BLaER1 (cell line): Measurements from ENCODE around the gene TAF1C.
"Not testable (repeated sequence)": the region's sequence is repeated elsewhere in the genome, so short reads cannot be mapped to it uniquely, and the experiment has no call there.

Experiments
- H3K27ac ChIP-seq: shearing (Covaris generic); formaldehyde crosslinking; 2 replicates; pipeline ENCODE4 v1.8.1; 2022
- H3K27me3 ChIP-seq: shearing (Covaris generic); formaldehyde crosslinking; 2 replicates; pipeline ENCODE4 v1.8.1; 2022
- H3K36me3 ChIP-seq: shearing (Covaris generic); formaldehyde crosslinking; 2 replicates; pipeline ENCODE4 v1.8.1; 2022
- H3K4me1 ChIP-seq: shearing (Covaris generic); formaldehyde crosslinking; 2 replicates; pipeline ENCODE4 v1.8.1; 2022
- H3K4me2 ChIP-seq: shearing (Covaris generic); formaldehyde crosslinking; 2 replicates; pipeline ENCODE4 v1.8.1; 2022
- H3K4me3 ChIP-seq: shearing (Covaris generic); formaldehyde crosslinking; 2 replicates; pipeline ENCODE4 v1.8.1; 2022
- H3K9ac ChIP-seq: shearing (Covaris generic); formaldehyde crosslinking; 2 replicates; pipeline ENCODE4 v1.8.1; 2022
- H3K9me3 ChIP-seq: shearing (Covaris generic); formaldehyde crosslinking; 2 replicates; pipeline ENCODE4 v1.8.1; 2022
- H4K20me1 ChIP-seq: shearing (Covaris generic); formaldehyde crosslinking; 2 replicates; pipeline ENCODE4 v1.8.1; 2022
- Cebpa-rat ChIP-seq: shearing (Covaris generic); IDR thresholded peaks from 2 replicates; pipeline ENCODE4 v1.8.1; 2022

Gene TAF1C

DNA sequence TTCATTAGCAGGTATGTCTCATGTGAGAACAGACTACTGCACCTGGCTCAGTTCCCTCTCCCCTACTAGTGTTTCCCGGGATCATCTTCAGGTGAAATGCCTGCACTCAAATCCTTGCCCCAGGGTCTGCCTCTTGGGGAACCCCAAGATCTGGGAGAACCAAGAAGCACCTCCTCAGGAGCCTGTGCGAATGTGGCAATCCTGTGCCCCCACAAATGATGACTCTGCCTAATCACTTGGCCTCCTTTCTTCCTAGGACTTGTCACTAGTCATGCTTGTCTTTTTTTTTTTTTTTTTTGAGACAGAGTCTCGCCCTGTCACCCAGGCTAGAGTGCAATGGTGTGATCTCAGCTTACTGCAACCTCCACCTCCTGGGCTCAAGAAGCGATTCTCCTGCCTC is 25.8 kb upstream of the TAF1C start:
- Histone ChIP-seq H3K9me3 (peaks cover 28% of the 10 kb centered on the region), H3K27me3 (no peaks in the 10 kb centered on the region), H3K36me3 (no peaks in the 10 kb centered on the region), H3K4me2 (no peak overlapping the region), H3K4me1 (peaks cover 24% of the 10 kb centered on the region), H3K4me3 (no peak overlapping the region), H4K20me1 (no peaks in the 10 kb centered on the region), H3K9ac (no peak overlapping the region), H3K27ac (no peak overlapping the region)
- no peak for TF ChIP-seq Cebpa-rat

- H3K9me3 ChIP-seq = peaks cover 28% of the 10 kb centered on the region
- no peak overlapping the region for H3K4me3 ChIP-seq
- H3K27me3 ChIP-seq = no peaks in the 10 kb centered on the region
- TF ChIP-seq Cebpa-rat = no peak
- no peaks in the 10 kb centered on the region for H3K36me3 ChIP-seq
- no peak overlapping the region for H3K9ac ChIP-seq
- peaks cover 24% of the 10 kb centered on the region for H3K4me1 ChIP-seq
- H3K4me2 ChIP-seq = no peak overlapping the region
- H3K27ac ChIP-seq = no peak overlapping the region
- H4K20me1 ChIP-seq = no peaks in the 10 kb centered on the region
Measured at GRCh38 chr16:84212154-84212553, 25.3 kb upstream of the TAF1C start.

- Histone ChIP-seq H3K27me3 (no peaks in the 10 kb centered on the region), H3K9ac (no peak overlapping the region), H3K36me3 (no peaks in the 10 kb centered on the region), H4K20me1 (no peaks in the 10 kb centered on the region), H3K27ac (no peak overlapping the region), H3K4me3 (no peak overlapping the region), H3K9me3 (peaks cover 28% of the 10 kb centered on the region), H3K4me2 (no peak overlapping the region), H3K4me1 (peaks cover 22% of the 10 kb centered on the region)
- TF ChIP-seq Cebpa-rat = no peak
Measured at GRCh38 chr16:84209989-84210388, 23.1 kb upstream of the TAF1C start.

GRCh38 chr16:84207879-84208278 is 21.0 kb upstream of the TAF1C start:
- peaks cover 13% of the 10 kb centered on the region for H3K4me1 ChIP-seq
- H3K4me2 ChIP-seq = peak overlapping the region; percentile 18; the same call in 1 of the 2 replicates
- peaks cover 28% of the 10 kb centered on the region for H3K9me3 ChIP-seq
- H3K36me3 ChIP-seq = no peaks in the 10 kb centered on the region
- no peak overlapping the region for H3K27ac ChIP-seq
- H4K20me1 ChIP-seq = no peaks in the 10 kb centered on the region
- no peaks in the 10 kb centered on the region for H3K27me3 ChIP-seq
- no peak overlapping the region for H3K4me3 ChIP-seq
- no peak overlapping the region for H3K9ac ChIP-seq
- no peak for TF ChIP-seq Cebpa-rat

- Histone ChIP-seq H3K27me3 (no peaks in the 10 kb centered on the region), H3K4me1 (peaks cover 13% of the 10 kb centered on the region), H3K9me3 (peaks cover 28% of the 10 kb centered on the region), H3K9ac (no peak overlapping the region), H4K20me1 (no peaks in the 10 kb centered on the region), H3K4me3 (no peak overlapping the region), H3K27ac (no peak overlapping the region), H3K36me3 (no peaks in the 10 kb centered on the region), H3K4me2 (no peak overlapping the region)
- no peak for TF ChIP-seq Cebpa-rat
Measured at GRCh38 chr16:84207251-84207650, 20.4 kb upstream of the TAF1C start.

GRCh38 chr16:84205976-84206691 is 19.3 kb upstream of the TAF1C start:
- no peak for TF ChIP-seq Cebpa-rat
- Histone ChIP-seq H3K9ac (no peak overlapping the region), H3K4me1 (peaks cover 13% of the 10 kb centered on the region), H3K36me3 (no peaks in the 10 kb centered on the region), H3K4me2 (no peak overlapping the region), H4K20me1 (no peaks in the 10 kb centered on the region), H3K4me3 (no peak overlapping the region), H3K9me3 (peaks cover 28% of the 10 kb centered on the region), H3K27me3 (no peaks in the 10 kb centered on the region), H3K27ac (no peak overlapping the region)

DNA sequence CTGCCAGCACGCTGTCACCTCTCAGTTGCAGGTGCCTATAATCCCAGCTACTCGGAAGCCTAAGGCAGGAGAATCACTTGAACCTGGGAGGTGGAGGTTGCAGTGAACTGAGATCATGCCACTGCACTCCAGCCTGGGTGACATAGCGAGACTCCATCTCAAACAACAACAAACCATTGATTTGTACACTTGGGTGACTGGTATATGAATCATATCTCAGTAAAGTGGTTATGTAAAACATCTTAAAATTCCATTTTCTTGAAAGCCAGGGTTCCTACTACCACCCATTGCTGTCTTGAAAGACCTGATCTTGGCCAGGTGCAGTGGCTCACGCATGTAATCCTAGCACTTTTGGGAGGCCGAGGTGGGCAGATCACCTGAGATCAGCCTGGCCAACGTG is 18.3 kb upstream of the TAF1C start:
- H3K27ac ChIP-seq, H4K20me1 ChIP-seq, H3K9ac ChIP-seq, H3K4me3 ChIP-seq, H3K4me2 ChIP-seq, H3K36me3 ChIP-seq, H3K27me3 ChIP-seq: not testable (repeated sequence)
- Histone ChIP-seq H3K4me1 (peaks cover 14% of the 10 kb centered on the region), H3K9me3 (peaks cover 19% of the 10 kb centered on the region)

DNA sequence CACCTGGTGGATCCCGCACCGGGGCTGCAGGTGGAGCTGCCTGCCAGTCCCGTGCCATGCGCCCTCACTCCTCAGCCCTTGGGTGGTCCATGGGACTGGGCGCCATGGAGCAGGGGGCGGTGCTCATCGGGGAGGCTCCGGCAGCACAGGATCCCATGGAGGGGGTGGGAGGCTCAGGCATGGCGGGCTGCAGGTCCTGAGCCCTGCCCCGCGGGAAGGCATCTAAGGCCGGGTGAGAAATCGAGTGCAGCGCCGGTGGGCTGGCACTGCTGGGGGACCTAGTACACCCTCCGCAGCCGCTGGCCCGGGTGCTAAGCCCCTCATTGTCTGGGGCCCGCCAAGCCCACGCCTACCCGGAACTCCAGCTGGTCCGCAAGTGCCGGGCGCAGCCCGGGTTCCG is 17.7 kb upstream of the TAF1C start:
- Histone ChIP-seq H3K9me3 (peaks cover 14% of the 10 kb centered on the region), H3K4me1 (peaks cover 20% of the 10 kb centered on the region)
- not testable (repeated sequence) for H3K9ac ChIP-seq, H3K36me3 ChIP-seq, H3K27me3 ChIP-seq, H3K4me2 ChIP-seq, H4K20me1 ChIP-seq, H3K4me3 ChIP-seq, H3K27ac ChIP-seq

GRCh38 chr16:84199861-84200260 is 13.0 kb upstream of the TAF1C start:
- H3K4me2 ChIP-seq = peak overlapping the region; percentile 37
- no peak overlapping the region; the same call in 1 of the 2 replicates for H3K27ac ChIP-seq
- no peak overlapping the region for H3K4me3 ChIP-seq
- peaks cover 51% of the 10 kb centered on the region for H3K4me1 ChIP-seq
- no peaks in the 10 kb centered on the region for H3K36me3 ChIP-seq
- no peaks in the 10 kb centered on the region for H3K9me3 ChIP-seq
- no peaks in the 10 kb centered on the region for H4K20me1 ChIP-seq
- no peak overlapping the region for H3K9ac ChIP-seq
- H3K27me3 ChIP-seq = no peaks in the 10 kb centered on the region
- no peak for TF ChIP-seq Cebpa-rat

GRCh38 chr16:84199097-84199496 is 12.2 kb upstream of the TAF1C start:
- H3K27me3 ChIP-seq = no peaks in the 10 kb centered on the region
- TF ChIP-seq Cebpa-rat = no peak
- H4K20me1 ChIP-seq = no peaks in the 10 kb centered on the region
- H3K9me3 ChIP-seq = no peaks in the 10 kb centered on the region
- no peak overlapping the region for H3K9ac ChIP-seq
- no peak overlapping the region for H3K27ac ChIP-seq
- no peak overlapping the region for H3K4me3 ChIP-seq
- peaks cover 58% of the 10 kb centered on the region for H3K4me1 ChIP-seq
- peak overlapping the region; percentile 37; the same call in 1 of the 2 replicates for H3K4me2 ChIP-seq
- H3K36me3 ChIP-seq = no peaks in the 10 kb centered on the region

GRCh38 chr16:84198401-84198800 is 11.5 kb upstream of the TAF1C start:
- Histone ChIP-seq H3K4me2 (peak overlapping the region; percentile 37; the same call in 1 of the 2 replicates), H3K9me3 (no peaks in the 10 kb centered on the region), H3K4me1 (peaks cover 65% of the 10 kb centered on the region), H4K20me1 (no peaks in the 10 kb centered on the region), H3K36me3 (no peaks in the 10 kb centered on the region), H3K27me3 (no peaks in the 10 kb centered on the region), H3K4me3 (no peak overlapping the region), H3K9ac (no peak overlapping the region), H3K27ac (no peak overlapping the region)
- TF ChIP-seq Cebpa-rat = no peak
